Keratinocyte (primary cell): ENCODE data around the gene SSH2. TPM values are rescaled to one million over a fixed set of nuclear protein-coding genes. Genes with fewer than 3 reads are reported as not detected.
"Not testable (repeated sequence)": the region's sequence is repeated elsewhere in the genome, so short reads cannot be mapped to it uniquely, and the experiment has no call there.

Experiments
- DNase-seq: peaks from one replicate; pipeline ENCODE4 v3.0.0-alpha.2; 2011; ENCODE audit warnings: low read depth, missing footprints, low spot score
- FAIRE-seq: peaks from 2 replicates; lab custom pipeline; 2011; peaks lifted over from hg19 to GRCh38; lab: Jason Lieb, UNC
- H2AFZ ChIP-seq: 2 replicates; pipeline ENCODE4 v1.6.0; 2012; ENCODE audit warnings: low read length, control low read depth, inconsistent platforms; ENCODE audit not compliant: control insufficient read depth
- H3K27ac ChIP-seq: 2 replicates; pipeline ENCODE4 v1.5.1; 2011; ENCODE audit warnings: low read length; ENCODE audit not compliant: control insufficient read depth, insufficient read depth
- H3K27me3 ChIP-seq: 3 replicates; pipeline ENCODE4 v1.6.0; 2011; ENCODE audit warnings: low read length; ENCODE audit not compliant: control insufficient read depth, insufficient read depth; ENCODE audit errors: extremely low read depth
- H3K36me3 ChIP-seq, 2 experiments: 2 replicates in 1 of 2; 3 replicates in 1 of 2; pipeline ENCODE4 v1.5.1; 2011; ENCODE audit warnings: low read length in 2 of 2, mild to moderate bottlenecking in 1 of 2; ENCODE audit not compliant: control insufficient read depth in 2 of 2, insufficient read depth in 2 of 2; ENCODE audit errors: extremely low read depth in 1 of 2
- H3K4me1 ChIP-seq: 3 replicates; pipeline ENCODE4 v1.5.1; 2011; ENCODE audit warnings: low read length; ENCODE audit not compliant: control insufficient read depth, insufficient read depth; ENCODE audit errors: extremely low read depth
- H3K4me2 ChIP-seq: 3 replicates; pipeline ENCODE4 v1.6.0; 2011; ENCODE audit warnings: low read depth, low read length; ENCODE audit not compliant: control insufficient read depth, insufficient read depth; ENCODE audit errors: extremely low read depth
- H3K4me3 ChIP-seq, 3 experiments: fragments of 200-600 bp in 1 of 3; sonication (generic) in 1 of 3; 2 replicates in 2 of 3; 3 replicates in 1 of 3; pipeline ENCODE4 v1.5.1; 2011 to 2016; ENCODE audit warnings: low read length in 3 of 3, mild to moderate bottlenecking in 3 of 3, control low read depth in 2 of 3, inconsistent platforms in 1 of 3, low read depth in 1 of 3, mixed read lengths in 1 of 3, mixed run types in 1 of 3, moderate library complexity in 1 of 3; ENCODE audit not compliant: control insufficient read depth in 2 of 3, insufficient read depth in 2 of 3; ENCODE audit errors: extremely low read depth in 1 of 3
- H3K79me2 ChIP-seq: 2 replicates; pipeline ENCODE4 v1.6.0; 2012; ENCODE audit warnings: low read length; ENCODE audit not compliant: control insufficient read depth, insufficient read depth
- H3K9ac ChIP-seq: 3 replicates; pipeline ENCODE4 v1.6.0; 2011; ENCODE audit warnings: low read length; ENCODE audit not compliant: control insufficient read depth, insufficient read depth; ENCODE audit errors: extremely low read depth
- H3K9me1 ChIP-seq: 3 replicates; pipeline ENCODE4 v1.6.0; 2011; ENCODE audit warnings: low read length; ENCODE audit not compliant: control insufficient read depth, insufficient read depth; ENCODE audit errors: extremely low read depth
- H3K9me3 ChIP-seq: 2 replicates; pipeline ENCODE4 v1.5.1; 2012; ENCODE audit warnings: low read depth, low read length; ENCODE audit not compliant: control insufficient read depth
- H4K20me1 ChIP-seq: 3 replicates; pipeline ENCODE4 v1.6.0; 2011; ENCODE audit warnings: low read length; ENCODE audit not compliant: control insufficient read depth, insufficient read depth; ENCODE audit errors: extremely low read depth
- EZH2 ChIP-seq: IDR thresholded peaks from one replicate; pipeline ENCODE4 v1.6.1; 2012; ENCODE audit warnings: inconsistent platforms, mild to moderate bottlenecking, low read length, moderate library complexity
- dilution Hi-C: fragments of 300-500 bp; cut with MboI; formaldehyde crosslinking; loops from one replicate; pipeline ENCODE4 v1.7.0; 2020; ENCODE audit warnings: low sequenced_read_pairs; ENCODE audit not compliant: extremely low pct_ligation_motif_present
- polyA plus RNA-seq, 5 experiments: library from polyadenylated mRNA; depleted of rRNA in 3 of 5; stranded (reverse) in 3 of 5; stranded (forward) in 1 of 5; unstranded in 1 of 5; fragments of >200 nt; gene quantifications; 1 replicate in 1 of 5; 2 replicates in 3 of 5; 3 replicates in 1 of 5; pipeline versions ENCODE4 v1.2.1 to v1.2.3, GENCODE V29; 2011 to 2012; ENCODE audit warnings: missing spikeins in 2 of 5, low read depth in 1 of 5, low replicate concordance in 1 of 5
- TF ChIP-seq, protein P1 (sequence below), 3 experiments: IDR thresholded peaks in 1 of 3; conservative IDR thresholded peaks in 1 of 3; optimal IDR thresholded peaks in 1 of 3; 2 replicates in 2 of 3; 3 replicates in 1 of 3; pipeline versions ENCODE3 to v1.5.1; 2011; ENCODE audit warnings: low read length in 3 of 3, mild to moderate bottlenecking in 3 of 3, moderate library complexity in 2 of 3, control low read depth in 1 of 3, inconsistent platforms in 1 of 3; ENCODE audit not compliant: insufficient read depth in 2 of 3; ENCODE audit errors: extremely low read depth in 1 of 3

The SSH2 gene
- polyA plus RNA-seq, 1 donor (not counting 4 experiments of a cell fraction or from before 2014, with no cell fraction given): 13.9 TPM

DNA sequence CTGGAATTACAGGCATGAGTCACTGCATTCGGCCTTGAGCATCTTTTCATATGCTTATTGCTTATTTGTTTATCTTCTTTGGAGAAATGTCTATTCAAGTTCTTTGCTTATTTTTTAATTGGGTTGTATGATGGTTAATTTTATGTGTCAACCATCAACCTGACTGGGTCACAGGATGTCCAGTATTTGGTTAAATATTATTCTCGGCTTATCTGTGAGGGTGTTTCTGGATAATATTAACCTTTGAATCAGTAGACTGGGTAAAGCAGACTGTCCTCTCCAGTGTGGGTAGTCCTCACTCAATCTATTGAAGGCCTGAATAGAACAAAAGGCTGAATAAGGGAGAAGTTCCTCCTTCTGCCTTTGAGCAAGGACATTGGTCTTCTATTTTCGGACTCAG, 142.0 kb downstream of the SSH2 start:
- H2AFZ ChIP-seq: no peak overlapping the region
- no peak overlapping the region for H3K4me3 ChIP-seq
- no peaks in the 10 kb centered on the region for H3K27me3 ChIP-seq
- H3K9me1 ChIP-seq: no peaks in the 10 kb centered on the region
- H3K79me2 ChIP-seq: no peaks in the 10 kb centered on the region
- no peak for FAIRE-seq
- H3K36me3 ChIP-seq: peaks cover 0 to 3% of the 10 kb centered on the region in 2 experiments
- peaks cover 24% of the 10 kb centered on the region for H3K4me1 ChIP-seq
- H4K20me1 ChIP-seq: no peaks in the 10 kb centered on the region
- dilution Hi-C loops: no loop called here
- no peak for TF ChIP-seq EZH2
- TF ChIP-seq, protein P1, sequence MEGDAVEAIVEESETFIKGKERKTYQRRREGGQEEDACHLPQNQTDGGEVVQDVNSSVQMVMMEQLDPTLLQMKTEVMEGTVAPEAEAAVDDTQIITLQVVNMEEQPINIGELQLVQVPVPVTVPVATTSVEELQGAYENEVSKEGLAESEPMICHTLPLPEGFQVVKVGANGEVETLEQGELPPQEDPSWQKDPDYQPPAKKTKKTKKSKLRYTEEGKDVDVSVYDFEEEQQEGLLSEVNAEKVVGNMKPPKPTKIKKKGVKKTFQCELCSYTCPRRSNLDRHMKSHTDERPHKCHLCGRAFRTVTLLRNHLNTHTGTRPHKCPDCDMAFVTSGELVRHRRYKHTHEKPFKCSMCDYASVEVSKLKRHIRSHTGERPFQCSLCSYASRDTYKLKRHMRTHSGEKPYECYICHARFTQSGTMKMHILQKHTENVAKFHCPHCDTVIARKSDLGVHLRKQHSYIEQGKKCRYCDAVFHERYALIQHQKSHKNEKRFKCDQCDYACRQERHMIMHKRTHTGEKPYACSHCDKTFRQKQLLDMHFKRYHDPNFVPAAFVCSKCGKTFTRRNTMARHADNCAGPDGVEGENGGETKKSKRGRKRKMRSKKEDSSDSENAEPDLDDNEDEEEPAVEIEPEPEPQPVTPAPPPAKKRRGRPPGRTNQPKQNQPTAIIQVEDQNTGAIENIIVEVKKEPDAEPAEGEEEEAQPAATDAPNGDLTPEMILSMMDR (optimal IDR thresholded peaks at IDR 0.05 in 1 of 3, IDR thresholded peaks at IDR 0.05 in 1 of 3, conservative IDR thresholded peaks at IDR 0.05 in 1 of 3; ENCODE audit: extremely low read depth in 1 of 3, insufficient read depth in 2 of 3, low read length in 3 of 3): no peak
- H3K4me2 ChIP-seq: no peak overlapping the region
- no peak for DNase-seq
- H3K9me3 ChIP-seq: no peaks in the 10 kb centered on the region
- H3K9ac ChIP-seq: no peak overlapping the region
- H3K27ac ChIP-seq: no peak overlapping the region

DNA sequence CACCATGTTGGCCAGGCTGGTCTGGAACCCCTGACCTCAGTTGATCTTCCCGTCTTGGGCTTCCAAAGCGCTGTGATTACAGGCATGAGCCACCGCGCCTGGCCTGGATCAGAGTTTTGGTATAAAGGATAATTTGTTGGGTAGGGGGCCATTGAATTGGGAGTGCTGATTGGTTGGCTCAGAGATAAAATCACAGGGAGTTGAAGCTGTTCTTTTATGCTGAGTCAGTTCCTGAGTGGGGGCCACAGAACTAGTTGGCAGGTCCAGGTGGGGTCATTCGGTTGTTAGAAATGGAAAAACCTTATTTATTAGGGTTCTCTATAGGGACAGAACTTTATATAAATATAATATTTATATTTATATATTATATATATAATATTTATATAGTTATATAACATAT, 147.1 kb downstream of the SSH2 start:
- Histone ChIP-seq H3K27ac (no peak overlapping the region), H3K9me3 (no peaks in the 10 kb centered on the region), H3K9ac (no peak overlapping the region), H2AFZ (no peak overlapping the region), H3K4me2 (no peak overlapping the region), H3K4me1 (peaks cover 10% of the 10 kb centered on the region), H3K36me3 (no peaks in the 10 kb centered on the region), H3K27me3 (no peaks in the 10 kb centered on the region), H4K20me1 (no peaks in the 10 kb centered on the region), H3K9me1 (no peaks in the 10 kb centered on the region), H3K79me2 (no peaks in the 10 kb centered on the region), H3K4me3 (no peak overlapping the region)
- DNase-seq: no peak
- dilution Hi-C loops: no loop called here
- no peak for FAIRE-seq
- no peak for TF ChIP-seq EZH2
- TF ChIP-seq, protein P1 (optimal IDR thresholded peaks at IDR 0.05 in 1 of 3, IDR thresholded peaks at IDR 0.05 in 1 of 3, conservative IDR thresholded peaks at IDR 0.05 in 1 of 3; ENCODE audit: extremely low read depth in 1 of 3, insufficient read depth in 2 of 3, low read length in 3 of 3): no peak

DNA sequence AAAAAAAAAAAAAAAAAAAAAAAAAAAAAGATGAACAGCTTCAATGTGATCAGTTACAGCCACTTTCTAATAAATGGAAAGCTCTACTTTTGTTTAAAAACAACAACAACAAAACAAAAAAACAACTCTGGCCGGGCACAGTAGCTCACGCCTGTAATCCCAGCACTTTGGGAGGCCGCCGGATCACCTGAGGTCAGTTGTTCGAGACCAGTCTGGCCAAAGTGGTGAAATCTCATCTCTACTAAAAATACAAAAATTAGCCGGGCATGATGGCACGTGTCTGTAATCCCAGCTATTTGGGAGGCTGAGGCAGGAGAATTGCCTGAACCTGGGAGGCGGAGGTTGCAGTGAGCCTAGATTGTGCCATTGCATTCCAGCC, 150.2 kb downstream of the SSH2 start:
- H3K4me2 ChIP-seq, H3K27me3 ChIP-seq, H3K27ac ChIP-seq, FAIRE-seq, dilution Hi-C loops, H2AFZ ChIP-seq, H3K4me1 ChIP-seq, H3K79me2 ChIP-seq, H3K9ac ChIP-seq, H3K9me3 ChIP-seq, H4K20me1 ChIP-seq, H3K9me1 ChIP-seq, H3K36me3 ChIP-seq, H3K4me3 ChIP-seq, DNase-seq: not testable (repeated sequence)
